Activated CD8-positive, alpha-beta memory T cell treated with anti-CD3 and anti-CD28 coated beads, Interleukin-2, amount 50 U/mL, for 48 hours (primary cell): Measurements from ENCODE around the gene SHROOM3.
"Not testable (repeated sequence)": the region's sequence is repeated elsewhere in the genome, so short reads cannot be mapped to it uniquely, and the experiment has no call there.

ENCODE experiments used
- DNase-seq: peaks from one replicate; pipeline ENCODE4 v3.0.0-alpha.2; 2020

The SHROOM3 gene

GRCh38 chr4:76434901-76435527 is at the start of gene SHROOM3:
Gene SHROOM3, plus strand, starts transcription at chr4:76435229. Its CDS starts 824 bp downstream, at chr4:76436053.
- no peak for DNase-seq

DNA sequence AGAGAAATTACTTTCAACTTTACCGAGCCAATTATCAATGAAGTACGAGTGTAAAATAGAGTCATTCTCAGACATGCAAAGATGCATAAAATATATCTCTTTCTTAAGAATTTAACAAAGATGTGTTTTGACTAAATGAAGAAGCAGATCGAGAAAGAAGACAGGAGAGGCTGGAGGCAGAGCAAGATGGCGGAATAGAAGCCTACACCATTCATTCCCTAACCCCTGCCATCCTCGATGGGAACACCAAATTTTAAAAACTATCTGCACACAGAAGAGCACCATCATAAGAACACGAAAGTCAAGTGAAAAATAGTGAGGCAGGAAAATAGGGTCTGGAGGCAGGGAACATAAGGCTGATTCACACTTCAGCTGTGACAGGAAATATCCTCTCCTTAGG is 49.1 kb upstream of the SHROOM3 start:
- DNase-seq, result no peak

- no peak for DNase-seq
Observed at GRCh38 chr4:76386566-76387305, 48.3 kb upstream of the SHROOM3 start.

DNA sequence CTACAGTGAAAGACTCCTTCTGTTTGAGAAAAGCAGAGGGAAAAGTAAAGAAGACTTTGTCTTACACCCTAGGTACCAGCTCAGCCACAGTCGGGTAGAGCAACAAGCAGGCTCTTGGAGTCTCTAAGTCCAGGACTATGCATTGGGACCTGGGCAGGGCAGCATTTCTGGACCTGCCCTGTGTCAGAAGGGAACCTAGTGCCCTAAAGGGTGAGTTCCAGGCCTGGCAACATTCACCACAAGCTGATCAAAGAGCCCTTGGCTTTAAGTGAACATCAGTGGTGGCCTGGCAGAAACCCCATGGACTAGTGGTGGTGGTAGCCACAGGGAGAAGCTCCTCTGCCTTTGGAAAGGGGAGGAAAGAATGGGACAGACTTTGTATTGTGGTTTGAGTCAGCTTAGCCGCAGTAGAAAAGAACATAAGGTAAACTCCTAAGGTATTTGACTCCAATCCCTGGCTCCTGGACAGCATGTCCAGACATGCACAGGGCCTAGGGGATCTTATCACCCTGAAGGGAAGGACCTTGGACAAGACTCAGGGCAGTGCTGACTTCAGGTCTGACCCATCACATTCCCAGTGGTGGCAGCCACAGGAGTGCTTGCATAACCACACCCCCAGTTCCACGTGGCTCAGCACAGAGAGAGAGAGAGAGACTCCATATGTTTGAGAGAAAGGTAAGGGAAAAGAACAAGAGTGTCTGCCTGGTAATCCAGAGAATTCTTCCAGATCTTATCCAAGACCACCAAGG is 46.7 kb upstream of the SHROOM3 start:
- DNase-seq, result no peak

- no peak for DNase-seq
Observed at GRCh38 chr4:76401654-76402053, 33.4 kb upstream of the SHROOM3 start.

DNA sequence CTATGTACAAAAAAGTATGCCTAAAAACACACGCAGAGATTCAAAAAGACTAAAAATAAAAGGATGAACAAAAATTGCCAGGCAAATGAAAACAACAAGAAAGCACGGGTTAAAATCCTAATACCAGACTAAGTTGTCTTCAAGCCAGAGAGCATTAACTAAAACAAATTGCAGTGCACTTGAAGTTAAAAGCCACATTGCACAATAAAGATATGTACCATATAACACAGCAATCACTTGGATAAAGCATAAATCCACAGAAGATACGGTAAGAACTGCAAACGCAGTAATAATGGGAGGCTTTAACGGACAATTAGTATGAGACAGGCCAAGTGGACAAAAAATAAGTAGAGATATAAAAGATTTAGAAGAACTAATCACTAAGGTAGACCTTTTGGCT is 28.9 kb upstream of the SHROOM3 start:
- DNase-seq, result no peak

DNA sequence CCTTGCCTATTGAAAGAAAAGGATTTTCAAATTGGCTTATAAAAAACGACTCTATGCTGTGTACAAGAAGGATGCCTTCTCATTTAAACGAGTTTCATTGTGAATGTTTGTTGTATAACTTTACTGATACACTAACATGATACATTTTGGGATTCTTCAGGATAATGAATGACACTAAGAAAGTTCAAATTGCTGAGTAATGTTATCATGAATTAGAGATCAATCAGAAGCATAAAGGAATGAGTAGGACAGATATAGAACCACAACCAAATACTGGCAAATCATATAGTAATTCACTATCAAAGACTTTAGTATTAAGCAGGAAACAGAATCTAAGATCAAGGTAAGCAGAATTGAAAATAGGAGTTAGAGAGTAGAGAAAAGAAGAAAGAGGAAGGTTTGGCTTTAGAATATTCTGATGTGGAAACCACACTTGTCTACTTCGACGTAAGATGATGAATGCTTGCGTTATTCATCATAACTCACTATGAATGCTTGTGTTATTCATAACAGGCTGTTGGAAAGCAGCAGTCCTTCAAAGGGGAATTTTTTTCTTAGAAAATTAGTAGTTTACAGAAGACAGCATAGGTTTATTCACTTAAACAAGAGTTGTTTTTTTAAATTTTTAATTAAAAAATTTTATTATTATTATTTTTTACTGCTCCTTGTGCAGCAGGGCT is 27.4 kb upstream of the SHROOM3 start:
- DNase-seq, result no peak

GRCh38 chr4:76410636-76411035 is 24.4 kb upstream of the SHROOM3 start:
- no peak for DNase-seq

- DNase-seq, result no peak
Observed at GRCh38 chr4:76420188-76420761, 14.8 kb upstream of the SHROOM3 start.

GRCh38 chr4:76420762-76421581 is 14.1 kb upstream of the SHROOM3 start, which contains the start of gene CCDC158:
Gene CCDC158, minus strand, starts transcription at chr4:76421141. Its CDS starts 17,934 bp downstream, at chr4:76403207.
- peak; percentile 54 for DNase-seq

GRCh38 chr4:76423159-76423558 is 11.9 kb upstream of the SHROOM3 start:
- not testable (repeated sequence) for DNase-seq

- no peak for DNase-seq
Observed at GRCh38 chr4:76426272-76426671, 8.8 kb upstream of the SHROOM3 start.

GRCh38 chr4:76429636-76430035 is 5.4 kb upstream of the SHROOM3 start:
- no peak for DNase-seq

GRCh38 chr4:76430519-76431388 is 4.3 kb upstream of the SHROOM3 start:
- DNase-seq, result no peak

- DNase-seq, result no peak
Observed at GRCh38 chr4:76435528-76436319, 695 bp downstream of the SHROOM3 start.

DNA sequence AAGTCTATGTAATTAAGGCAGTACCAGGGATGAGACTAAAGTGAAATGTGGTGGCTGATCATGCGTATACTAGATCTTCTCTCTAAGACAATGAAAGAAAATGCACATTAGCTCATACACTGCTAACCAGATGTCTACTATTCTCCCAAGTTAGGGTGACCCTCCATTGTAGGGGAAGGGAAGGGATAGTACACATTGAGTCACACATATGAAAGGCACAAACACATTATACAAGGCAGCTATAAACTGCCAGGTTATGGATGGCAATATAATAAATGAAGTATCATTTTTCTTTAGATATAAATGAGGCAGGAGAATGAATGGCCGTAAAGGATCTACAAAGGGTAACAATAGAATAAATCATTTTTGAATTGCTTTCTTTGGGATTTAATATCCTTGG is 4.5 kb downstream of the SHROOM3 start:
- DNase-seq, result no peak

GRCh38 chr4:76441881-76442280 is 6.9 kb downstream of the SHROOM3 start:
- no peak for DNase-seq

DNA sequence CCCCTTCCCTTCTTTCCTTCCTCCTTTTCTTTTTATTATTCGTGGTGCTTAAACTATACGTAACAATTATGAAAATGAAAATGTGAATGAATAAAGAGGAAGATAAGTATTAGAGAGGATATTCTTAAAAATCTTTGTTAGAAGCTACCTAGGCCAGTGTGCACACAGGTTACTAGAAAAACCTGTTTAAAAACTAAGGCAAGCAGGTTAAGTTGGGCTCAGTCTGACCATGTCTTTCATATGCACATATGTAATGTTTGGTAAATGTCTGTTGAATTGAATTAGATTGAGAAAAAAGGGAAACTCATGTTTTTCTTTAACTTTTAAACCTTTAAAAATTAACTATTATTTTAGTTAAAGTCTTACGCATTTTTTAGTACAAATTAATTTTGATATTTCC is 7.8 kb downstream of the SHROOM3 start:
- no peak for DNase-seq

GRCh38 chr4:76443376-76443775 is 8.3 kb downstream of the SHROOM3 start:
- DNase-seq, result no peak

GRCh38 chr4:76445911-76446310 is 10.9 kb downstream of the SHROOM3 start:
- no peak for DNase-seq
